GM12873 (cell line): ENCODE measurements around the gene TNFRSF1A.

Source experiments
- CTCF ChIP-seq: IDR thresholded peaks from 2 replicates; pipeline ENCODE4 v1.5.1; 2012; ENCODE audit warnings: low read depth, mild to moderate bottlenecking, moderate library complexity, low read length, control low read depth; ENCODE audit not compliant: insufficient read depth; ENCODE audit errors: missing control alignments

Gene TNFRSF1A

DNA sequence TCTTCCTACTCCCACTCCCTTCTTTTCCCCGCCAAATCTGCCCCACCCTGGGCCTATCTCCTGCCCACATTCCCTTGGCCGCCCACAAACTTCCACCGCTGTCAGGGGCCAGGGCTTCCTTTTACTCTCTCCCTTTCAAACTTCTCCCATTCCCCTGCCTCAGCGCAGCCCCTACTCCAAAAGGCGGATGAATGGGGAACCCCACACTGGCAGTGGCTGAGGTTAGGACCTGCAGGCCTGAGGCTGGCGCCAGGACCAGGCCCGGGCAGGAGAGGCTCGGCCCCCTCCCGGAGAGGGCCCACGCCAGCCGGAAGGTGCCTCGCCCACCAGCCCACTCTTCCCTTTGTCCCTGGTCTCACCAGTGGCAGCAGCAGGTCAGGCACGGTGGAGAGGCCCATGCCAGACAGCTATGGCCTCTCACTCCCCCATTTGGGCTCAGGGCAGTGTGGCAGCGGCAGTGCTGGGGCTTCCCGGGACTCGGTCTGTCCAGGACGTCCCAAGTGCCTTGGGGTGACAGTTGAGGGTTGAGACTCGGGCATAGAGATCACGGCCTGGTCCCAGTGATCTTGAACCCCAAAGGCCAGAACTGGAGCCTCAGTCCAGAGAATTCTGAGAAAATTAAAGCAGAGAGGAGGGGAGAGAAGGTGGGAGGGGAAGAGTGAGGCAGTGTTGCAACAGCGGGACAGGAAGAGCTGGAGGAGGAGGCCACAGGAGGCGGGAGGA is at the start of gene TNFRSF1A:
Gene TNFRSF1A (minus strand): TSS at position 660 of the 723 bp plus-strand sequence. CDS start 262 bp downstream, at position 398.
- TF ChIP-seq CTCF: no peak

DNA sequence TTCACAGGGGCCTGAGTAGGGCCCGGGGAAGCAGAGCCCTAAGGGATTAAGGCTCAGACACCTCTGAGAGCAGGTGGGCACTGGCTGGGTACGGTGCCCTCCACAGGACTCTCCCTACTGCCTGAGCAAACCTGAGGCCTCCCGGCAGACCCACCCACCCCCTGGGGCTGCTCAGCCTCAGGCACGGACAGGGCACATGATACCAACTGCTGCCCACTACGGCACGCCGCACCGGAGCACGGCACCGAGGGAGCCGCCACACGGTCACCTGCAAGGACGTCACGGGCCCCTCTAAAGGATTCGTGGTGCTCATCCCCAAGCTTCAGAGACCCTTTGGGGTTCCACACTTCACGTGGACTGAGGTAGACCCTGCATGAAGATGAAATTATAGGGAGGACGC is 49.1 kb upstream of the TNFRSF1A start:
- no peak for TF ChIP-seq CTCF

DNA sequence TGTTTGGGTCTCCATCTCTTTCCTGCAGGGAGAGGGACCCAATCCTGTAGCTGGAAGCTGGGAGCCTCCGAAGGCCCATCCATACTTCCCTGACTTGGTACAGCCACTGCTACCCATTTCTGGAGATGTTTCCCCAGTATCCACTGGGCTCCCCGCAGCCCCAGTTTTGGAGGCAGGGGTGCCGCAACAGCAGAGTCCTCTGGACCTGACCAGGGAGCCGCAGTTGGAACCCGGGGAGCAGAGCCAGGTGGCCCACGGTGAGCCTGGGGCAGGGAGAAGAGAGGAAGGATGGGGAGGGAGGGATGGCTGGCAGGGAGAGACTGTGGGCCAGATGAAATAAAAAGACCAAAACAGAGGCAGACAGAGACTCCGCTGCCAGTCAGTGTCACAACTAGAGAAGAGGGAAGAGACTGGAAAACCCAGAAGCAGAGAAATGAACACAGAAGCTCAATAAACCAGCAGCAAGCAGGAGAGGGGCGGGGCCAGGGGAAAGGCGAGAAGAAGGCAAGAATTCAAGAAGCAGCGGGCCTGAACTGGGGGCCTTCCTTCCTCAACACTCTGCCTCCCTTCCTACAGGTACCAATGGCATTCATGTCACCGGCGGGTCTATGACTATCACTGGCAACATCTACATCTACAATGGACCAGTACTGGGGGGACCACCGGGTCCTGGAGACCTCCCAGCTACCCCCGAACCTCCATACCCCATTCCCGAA is 48.4 kb upstream of the TNFRSF1A start:
- TF ChIP-seq CTCF: no peak

GRCh38 chr12:6387541-6387940 is 45.7 kb upstream of the TNFRSF1A start:
- TF ChIP-seq CTCF: no peak

DNA sequence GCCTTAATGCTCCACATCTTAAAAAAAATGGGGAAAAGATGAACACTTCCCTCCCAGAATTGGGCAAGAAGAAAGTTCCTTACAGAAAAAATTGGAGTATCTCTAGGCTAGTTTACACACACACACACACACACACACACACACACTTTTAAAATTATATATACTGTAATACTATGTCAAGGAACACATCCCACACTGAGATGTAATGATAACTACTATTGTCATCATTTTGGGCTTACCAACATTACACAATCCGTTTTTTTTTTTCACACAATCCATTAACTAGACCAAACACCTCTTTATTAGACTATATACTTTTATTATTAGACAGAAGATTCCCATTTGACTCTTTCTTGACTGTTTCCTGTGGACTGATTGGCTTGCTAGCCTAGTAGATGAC is 44.6 kb upstream of the TNFRSF1A start:
- no peak for TF ChIP-seq CTCF

DNA sequence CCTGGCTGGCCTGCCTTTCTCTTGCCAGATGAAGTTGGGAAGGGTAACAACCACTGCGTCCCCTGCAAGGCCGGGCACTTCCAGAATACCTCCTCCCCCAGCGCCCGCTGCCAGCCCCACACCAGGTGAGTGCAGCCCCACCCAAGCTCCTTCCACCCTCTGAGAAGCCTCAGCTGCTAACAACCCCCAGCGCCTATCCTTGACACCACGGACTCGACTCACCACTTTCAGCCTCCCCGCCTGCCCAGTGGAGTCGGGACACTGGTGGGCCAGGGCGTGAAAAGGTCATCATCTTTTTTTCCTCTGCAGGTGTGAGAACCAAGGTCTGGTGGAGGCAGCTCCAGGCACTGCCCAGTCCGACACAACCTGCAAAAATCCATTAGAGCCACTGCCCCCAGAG is 44.2 kb upstream of the TNFRSF1A start:
- no peak for TF ChIP-seq CTCF

DNA sequence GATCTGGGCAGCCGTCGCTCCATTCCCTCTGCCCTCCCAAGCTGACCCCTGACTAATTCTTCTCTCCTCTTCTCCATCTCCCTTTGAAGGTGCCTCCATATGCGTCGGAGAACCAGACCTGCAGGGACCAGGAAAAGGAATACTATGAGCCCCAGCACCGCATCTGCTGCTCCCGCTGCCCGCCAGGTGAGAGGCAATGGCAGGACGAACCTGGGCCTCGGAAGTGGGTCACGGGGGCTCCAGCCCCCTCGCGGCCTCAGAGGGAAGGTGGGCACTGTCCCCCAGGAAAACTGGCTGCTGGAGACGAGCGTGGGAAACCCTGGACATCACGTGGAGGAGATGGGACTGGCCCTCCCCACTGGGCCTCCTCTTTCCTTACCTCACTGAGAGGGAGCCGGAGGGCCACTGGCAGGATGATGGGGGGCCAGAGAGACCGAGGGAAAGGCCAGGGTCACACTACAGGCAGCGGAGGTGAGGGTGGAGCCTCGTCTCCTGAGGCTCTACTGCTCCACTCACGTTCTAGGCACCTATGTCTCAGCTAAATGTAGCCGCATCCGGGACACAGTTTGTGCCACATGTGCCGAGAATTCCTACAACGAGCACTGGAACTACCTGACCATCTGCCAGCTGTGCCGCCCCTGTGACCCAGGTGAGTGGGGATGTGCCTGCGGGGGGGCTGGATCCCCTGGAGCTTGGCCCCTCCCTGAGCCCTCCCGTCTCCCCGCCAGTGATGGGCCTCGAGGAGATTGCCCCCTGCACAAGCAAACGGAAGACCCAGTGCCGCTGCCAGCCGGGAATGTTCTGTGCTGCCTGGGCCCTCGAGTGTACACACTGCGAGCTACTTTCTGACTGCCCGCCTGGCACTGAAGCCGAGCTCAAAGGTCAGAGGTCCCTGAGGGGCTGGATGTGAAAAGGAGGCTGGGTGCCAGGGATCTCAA is 42.9 kb upstream of the TNFRSF1A start:
- no peak for TF ChIP-seq CTCF
